ENCODE results near the gene TKT.

GRCh38 chr3:53224026-53224425, 31.8 kb downstream of the TKT start:
- no peak for TF ChIP-seq BHLHE40 (IDR thresholded peaks at IDR 0.05; ENCODE audit: borderline replicate concordance)
- no peak for TF ChIP-seq ZNF384 (IDR thresholded peaks at IDR 0.05)
- TF ChIP-seq SP1 (IDR thresholded peaks at IDR 0.05): no peak
- TF ChIP-seq ELF4 (IDR thresholded peaks at IDR 0.05): no peak
